Spleen (tissue), 11 donors: ENCODE data around the gene NFIL3. TPM values are rescaled to one million over a fixed set of nuclear protein-coding genes. Genes with fewer than 3 reads are reported as not detected.

Experiments used
- DNase-seq: peaks from one replicate; pipeline ENCODE4 v3.0.0-alpha.2; 2020
- H3K27ac ChIP-seq, 8 donors: fragments of 200-600 bp; sonication (generic) in 7 of 8; 1 replicate in 4 of 8; 2 replicates in 4 of 8; pipeline versions ENCODE4 v1.5.0 to v1.8.0; 2016 to 2021; ENCODE audit warnings: inconsistent platforms in 4 of 8, mild to moderate bottlenecking in 4 of 8, moderate library complexity in 1 of 8
- H3K27me3 ChIP-seq, 7 donors: fragments of 200-600 bp; sonication (generic) in 6 of 7; replicated peaks in 1 of 7; 1 replicate in 4 of 7; 2 replicates in 3 of 7; pipeline versions ENCODE4 v1.5.0 to v1.8.0; 2016 to 2021; ENCODE audit warnings: inconsistent platforms in 3 of 7, mild to moderate bottlenecking in 1 of 7
- H3K36me3 ChIP-seq, 6 donors: fragments of 200-600 bp; sonication (generic) in 5 of 6; 1 replicate in 4 of 6; 2 replicates in 2 of 6; pipeline versions ENCODE4 v1.5.0 to v1.8.0; 2016 to 2021; ENCODE audit warnings: inconsistent platforms in 2 of 6
- H3K4me1 ChIP-seq, 6 donors: fragments of 200-600 bp; sonication (generic) in 5 of 6; 1 replicate in 3 of 6; 2 replicates in 3 of 6; pipeline versions ENCODE4 v1.5.0 to v1.8.0; 2016 to 2021; ENCODE audit warnings: inconsistent platforms in 3 of 6
- H3K4me3 ChIP-seq, 8 donors: fragments of 200-600 bp; sonication (generic) in 7 of 8; 1 replicate in 4 of 8; 2 replicates in 4 of 8; pipeline versions ENCODE4 v1.5.0 to v1.8.0; 2016 to 2021; ENCODE audit warnings: inconsistent platforms in 4 of 8, mild to moderate bottlenecking in 4 of 8, moderate library complexity in 2 of 8
- H3K9me3 ChIP-seq, 8 donors: fragments of 200-600 bp; sonication (generic) in 7 of 8; 1 replicate in 4 of 8; 2 replicates in 4 of 8; pipeline versions ENCODE4 v1.5.0 to v1.8.0; 2016 to 2021; ENCODE audit warnings: inconsistent platforms in 4 of 8
- POLR2A ChIP-seq, 3 donors: fragments of 450-650 bp; IDR thresholded peaks; one replicate each; pipeline ENCODE4 v1.5.1; 2017; ENCODE audit warnings: antibody characterized with exemption in 3 of 3, mild to moderate bottlenecking in 1 of 3
- POLR2AphosphoS5 ChIP-seq, 3 donors: sonication (generic); formaldehyde crosslinking; IDR thresholded peaks; one replicate each; pipeline ENCODE4 v1.5.1; 2017; ENCODE audit warnings: antibody characterized with exemption in 3 of 3
- WGBS, 5 donors: extraction: QIAGEN DNeasy Blood & Tissue Kit in 3 of 5; methylation state at CpG; one replicate each; pipeline versions ENCODE4 v1.1.5 to v1.1.7; 2013 to 2018; 5-methylcytosine and 5-hydroxymethylcytosine counted together
- intact Hi-C: fragments of 100-400 bp; cut with DNase I; formaldehyde crosslinking; loops from one replicate; pipeline ENCODE4 v1.15.0; 2023; ENCODE audit warnings: low total_unique reads
- polyA plus RNA-seq, 3 donors: library from polyadenylated mRNA; stranded (reverse); fragments of 200-250 nt; gene quantifications; one replicate each; pipeline ENCODE4 v1.2.1, GENCODE V29; 2013
- total RNA-seq, 7 donors: library from RNA; depleted of rRNA in 3 of 7; stranded (reverse); fragments of >200 nt in 3 of 7; fragmentation: NEBNext Ultra II Directional in 4 of 7; extraction: Animal tissue kit (Norgen Biotek cat#: 25700) in 4 of 7; gene quantifications; one replicate each; pipeline versions ENCODE4 v1.1.0 to v1.2.1, GENCODE V29; 2016 to 2021
- TF ChIP-seq, protein P1 (sequence below), 11 experiments: fragments of 200-600 bp in 7 of 11; fragments of 450-650 bp in 4 of 11; sonication (generic) in 4 of 11; IDR thresholded peaks in 8 of 11; conservative IDR thresholded peaks in 3 of 11; 1 replicate in 7 of 11; 2 replicates in 4 of 11; pipeline versions ENCODE4 v1.4.0 to v1.8.0; 2016 to 2021; ENCODE audit warnings: antibody characterized with exemption in 11 of 11, inconsistent platforms in 4 of 11, mild to moderate bottlenecking in 1 of 11
- donor health status: healthy with polysubstance abuse.
- donor health status: DM: no; HTN: no; CAD: no; lungs with moderate emphysema.
- donor health status: DM: no; HTN: no; CAD: no.
- donor health status: Bipolar disorder and iron deficiency.
- donor health status: healthy.
- donor health status: DM: no; HTN: no; CAD: no.
- donor health status: DM: yes; HTN: yes; CAD: no.

NFIL3 gene
- total and polyA plus RNA-seq, 10 donors: 4.7 to 41.9 (median 17.8) TPM

- Histone ChIP-seq H3K4me3 (no peak overlapping the region), H3K4me1 (no peaks in the 10 kb centered on the region), H3K27ac (no peak overlapping the region), H3K27me3 (peaks cover 0 to 8% (median 0%) of the 10 kb centered on the region in 7 donors), H3K36me3 (no peaks in the 10 kb centered on the region), H3K9me3 (peaks cover 0 to 3% (median 0%) of the 10 kb centered on the region in 8 donors)
- WGBS, 5 donors: 88 to 96% (median 90%) methylated on average over 1 of the region's 1 CpG
- TF ChIP-seq POLR2A (IDR thresholded peaks at IDR 0.05): no peak
- TF ChIP-seq, protein P1, sequence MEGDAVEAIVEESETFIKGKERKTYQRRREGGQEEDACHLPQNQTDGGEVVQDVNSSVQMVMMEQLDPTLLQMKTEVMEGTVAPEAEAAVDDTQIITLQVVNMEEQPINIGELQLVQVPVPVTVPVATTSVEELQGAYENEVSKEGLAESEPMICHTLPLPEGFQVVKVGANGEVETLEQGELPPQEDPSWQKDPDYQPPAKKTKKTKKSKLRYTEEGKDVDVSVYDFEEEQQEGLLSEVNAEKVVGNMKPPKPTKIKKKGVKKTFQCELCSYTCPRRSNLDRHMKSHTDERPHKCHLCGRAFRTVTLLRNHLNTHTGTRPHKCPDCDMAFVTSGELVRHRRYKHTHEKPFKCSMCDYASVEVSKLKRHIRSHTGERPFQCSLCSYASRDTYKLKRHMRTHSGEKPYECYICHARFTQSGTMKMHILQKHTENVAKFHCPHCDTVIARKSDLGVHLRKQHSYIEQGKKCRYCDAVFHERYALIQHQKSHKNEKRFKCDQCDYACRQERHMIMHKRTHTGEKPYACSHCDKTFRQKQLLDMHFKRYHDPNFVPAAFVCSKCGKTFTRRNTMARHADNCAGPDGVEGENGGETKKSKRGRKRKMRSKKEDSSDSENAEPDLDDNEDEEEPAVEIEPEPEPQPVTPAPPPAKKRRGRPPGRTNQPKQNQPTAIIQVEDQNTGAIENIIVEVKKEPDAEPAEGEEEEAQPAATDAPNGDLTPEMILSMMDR (IDR thresholded peaks at IDR 0.05 in 8 of 11, conservative IDR thresholded peaks at IDR 0.05 in 3 of 11): no peak
- TF ChIP-seq POLR2AphosphoS5 (IDR thresholded peaks at IDR 0.05): no peak
- no peak for DNase-seq
- intact Hi-C loops: no loop called here
Measured at GRCh38 chr9:91452844-91453243, 29.2 kb upstream of the NFIL3 start.

GRCh38 chr9:91451431-91452270 lies 28.0 kb upstream of the NFIL3 start:
- intact Hi-C loops: no loop called here
- TF ChIP-seq POLR2A (IDR thresholded peaks at IDR 0.05): no peak
- no peak for TF ChIP-seq POLR2AphosphoS5 (IDR thresholded peaks at IDR 0.05)
- TF ChIP-seq, protein P1 (IDR thresholded peaks at IDR 0.05 in 8 of 11, conservative IDR thresholded peaks at IDR 0.05 in 3 of 11): no peak

GRCh38 chr9:91445135-91445534 lies 21.5 kb upstream of the NFIL3 start:
- H3K27me3 ChIP-seq: peaks cover 0 to 18% (median 0%) of the 10 kb centered on the region in 7 donors
- WGBS, 5 donors: 58 to 76% (median 70%) methylated on average over 1 of the region's 1 CpG
- intact Hi-C loops: no loop called here
- no peak overlapping the region for H3K27ac ChIP-seq
- H3K9me3 ChIP-seq: peaks cover 4 to 32% (median 24%) of the 10 kb centered on the region in 8 donors
- TF ChIP-seq, protein P1 (IDR thresholded peaks at IDR 0.05 in 8 of 11, conservative IDR thresholded peaks at IDR 0.05 in 3 of 11): no peak
- TF ChIP-seq POLR2A (IDR thresholded peaks at IDR 0.05) (no peak), POLR2AphosphoS5 (IDR thresholded peaks at IDR 0.05) (no peak)
- DNase-seq: no peak
- H3K36me3 ChIP-seq: no peaks in the 10 kb centered on the region
- no peaks in the 10 kb centered on the region for H3K4me1 ChIP-seq
- no peak overlapping the region for H3K4me3 ChIP-seq

More at GRCh38 chr9:91451431-91452270, 28.0 kb upstream of the NFIL3 start:
- DNase-seq: no peak
- H3K9me3 ChIP-seq: peaks cover 0 to 3% (median 0%) of the 10 kb centered on the region in 8 donors
- H3K4me1 ChIP-seq: no peaks in the 10 kb centered on the region
- 79 to 91% (median 83%) methylated on average over 2 of the region's 2 CpGs for WGBS, 5 donors
- H3K27ac ChIP-seq: no peak overlapping the region
- H3K36me3 ChIP-seq: no peaks in the 10 kb centered on the region
- H3K27me3 ChIP-seq: peaks cover 0 to 8% (median 0%) of the 10 kb centered on the region in 7 donors
- no peak overlapping the region for H3K4me3 ChIP-seq

DNA sequence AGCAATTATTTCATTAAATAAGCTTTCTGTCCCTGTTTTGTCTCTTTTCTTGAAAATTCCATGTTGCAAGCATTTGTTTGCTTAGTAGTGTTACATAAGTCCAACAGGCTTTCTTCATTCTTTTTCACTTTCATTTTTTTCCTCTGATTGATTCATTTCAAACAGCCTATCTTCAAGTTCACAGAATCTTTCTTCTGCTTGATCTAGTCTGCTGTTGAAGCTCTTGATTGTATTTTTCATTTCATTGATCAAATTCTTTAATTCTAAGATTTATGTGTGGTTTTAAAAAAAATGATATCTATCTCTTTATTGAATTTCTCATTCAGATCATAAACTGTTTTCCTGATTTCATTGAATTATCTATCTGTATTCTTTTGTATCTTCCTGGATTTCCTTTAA lies 20.4 kb upstream of the NFIL3 start:
- no peak for DNase-seq
- intact Hi-C loops: no loop called here
- H3K27ac ChIP-seq: no peak overlapping the region
- peaks cover 0 to 18% (median 0%) of the 10 kb centered on the region in 7 donors for H3K27me3 ChIP-seq
- H3K9me3 ChIP-seq: peaks cover 4 to 32% (median 24%) of the 10 kb centered on the region in 8 donors
- no peaks in the 10 kb centered on the region for H3K4me1 ChIP-seq
- H3K36me3 ChIP-seq: no peaks in the 10 kb centered on the region
- H3K4me3 ChIP-seq: no peak overlapping the region
- no peak for TF ChIP-seq POLR2A (IDR thresholded peaks at IDR 0.05)
- TF ChIP-seq POLR2AphosphoS5 (IDR thresholded peaks at IDR 0.05): no peak
- TF ChIP-seq, protein P1 (IDR thresholded peaks at IDR 0.05 in 8 of 11, conservative IDR thresholded peaks at IDR 0.05 in 3 of 11): no peak
